ENCODE results near the gene PARD3.
"Not testable (repeated sequence)": the region's sequence is repeated elsewhere in the genome, so short reads cannot be mapped to it uniquely, and the experiment has no call there.

The PARD3 gene

GRCh38 chr10:34815185-34816084 is at the start of gene PARD3:
PARD3 (minus strand) TSS chr10:34815296; CDS start chr10:34814995, 301 bp downstream.
- FAIRE-seq = no peak

DNA sequence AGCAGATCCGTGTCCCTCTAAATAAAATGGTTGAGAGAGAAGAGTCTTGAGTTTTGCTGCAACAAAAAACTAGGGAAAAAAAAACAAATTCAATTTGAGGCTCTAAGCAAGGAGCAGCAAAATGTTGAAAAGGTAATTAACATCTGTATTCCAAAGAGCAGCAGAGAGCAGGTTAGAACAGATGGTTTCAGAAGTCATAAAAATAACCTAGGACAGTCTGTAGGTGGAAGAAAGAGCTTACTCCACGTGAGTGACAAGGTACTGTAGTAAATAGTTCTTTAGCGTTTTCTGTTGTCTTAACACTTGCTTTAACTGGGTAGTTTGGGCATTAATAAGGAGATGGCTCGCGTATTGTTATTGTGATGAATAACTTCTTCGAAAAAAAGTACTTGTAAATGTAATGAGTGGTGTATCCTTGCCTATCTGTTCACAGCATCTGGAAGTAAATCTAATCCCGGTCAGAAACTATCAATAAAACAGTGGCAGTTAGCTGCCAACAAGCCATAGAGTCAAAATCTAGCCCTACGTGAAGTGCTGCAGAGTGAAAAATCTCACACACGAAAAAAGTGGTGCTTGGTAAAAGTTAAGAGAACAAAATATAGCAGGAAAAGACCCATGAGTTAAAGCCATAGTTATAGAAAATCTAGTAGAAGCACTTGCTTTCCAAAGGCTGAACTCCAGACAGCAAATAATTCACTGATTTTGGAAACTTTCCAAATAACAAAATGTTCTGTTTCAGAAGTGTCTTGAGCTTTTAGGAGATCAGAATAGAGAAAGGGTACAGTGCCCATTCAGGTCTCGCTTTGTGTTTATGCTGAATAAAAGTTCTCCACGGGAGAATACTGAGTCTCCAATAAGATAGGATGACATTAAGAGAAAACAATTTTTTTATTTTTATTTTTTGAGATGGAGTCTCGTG is 49.3 kb upstream of the PARD3 start:
- no peak for FAIRE-seq

GRCh38 chr10:34862892-34863291 is 47.8 kb upstream of the PARD3 start:
- no peak for FAIRE-seq

DNA sequence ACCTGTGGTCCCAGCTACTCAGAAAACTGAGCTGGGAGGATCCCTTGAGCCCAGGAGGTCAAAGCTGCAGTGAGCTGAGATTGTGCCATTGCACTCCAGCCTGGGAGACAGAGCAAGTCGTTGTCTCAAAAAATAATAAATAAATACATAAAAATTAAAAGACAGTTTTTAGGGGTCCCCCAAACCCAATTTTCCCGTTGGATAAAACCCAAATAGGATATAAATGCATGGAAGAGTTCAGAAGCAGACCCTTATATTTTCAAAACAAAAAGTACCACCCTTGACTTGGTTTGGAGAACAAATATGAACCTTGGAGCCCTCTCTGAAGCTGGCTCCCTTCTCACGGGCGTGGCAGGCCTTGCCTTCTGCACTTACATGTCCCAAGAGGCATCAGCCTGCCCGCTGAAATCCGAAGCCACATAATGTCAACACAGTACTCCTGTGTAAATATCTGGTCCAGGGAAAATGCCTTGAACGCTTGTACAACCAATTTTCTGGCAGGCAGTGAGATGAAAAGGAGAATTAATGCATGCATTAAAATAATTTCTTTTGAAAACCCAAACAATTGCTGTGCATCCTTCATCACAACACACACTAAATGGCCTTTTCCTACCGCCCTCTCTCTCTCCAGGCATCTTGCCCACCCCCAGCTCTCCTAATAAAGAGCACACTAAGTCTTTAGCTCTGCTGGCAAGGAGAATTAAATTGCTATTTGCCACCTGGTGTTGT is 46.4 kb upstream of the PARD3 start:
- no peak for FAIRE-seq

DNA sequence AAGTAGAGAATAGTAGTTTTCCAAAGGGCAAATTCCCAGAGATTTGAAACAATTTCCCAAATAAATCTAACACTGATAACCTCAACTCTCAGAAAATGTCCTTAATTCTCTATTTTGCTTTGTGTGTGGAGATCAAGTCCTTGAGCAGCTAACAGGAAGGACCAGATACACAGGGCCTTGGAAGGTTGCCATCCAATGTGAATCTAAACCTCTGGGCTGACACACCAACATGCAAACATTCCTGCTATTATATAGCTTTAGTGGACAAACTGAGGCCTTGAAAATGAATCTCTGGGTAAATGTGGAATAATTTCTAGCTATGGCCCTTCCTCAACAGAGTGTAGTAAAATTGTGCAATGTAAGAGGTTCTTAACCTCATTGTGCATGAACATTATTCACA is 44.1 kb upstream of the PARD3 start:
- no peak for FAIRE-seq

DNA sequence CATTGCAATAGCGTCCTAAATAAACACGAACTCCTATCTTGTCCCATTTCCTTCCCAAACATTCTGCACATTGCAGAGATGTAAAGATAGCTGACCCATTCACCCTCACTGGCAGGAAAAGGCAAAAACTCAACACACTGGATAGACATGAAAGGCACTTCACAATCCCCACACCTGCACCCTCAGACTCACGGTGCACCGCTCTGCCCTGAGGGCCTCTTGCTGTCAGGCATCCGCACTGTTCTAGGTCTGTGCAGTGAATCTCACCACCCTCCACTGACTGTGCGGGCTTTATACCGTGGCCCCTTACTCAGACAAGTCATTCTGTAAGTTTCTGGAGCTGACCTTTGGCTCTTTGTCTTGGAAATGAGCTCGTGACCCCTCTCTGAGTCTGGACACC is 42.9 kb upstream of the PARD3 start:
- no peak for FAIRE-seq

DNA sequence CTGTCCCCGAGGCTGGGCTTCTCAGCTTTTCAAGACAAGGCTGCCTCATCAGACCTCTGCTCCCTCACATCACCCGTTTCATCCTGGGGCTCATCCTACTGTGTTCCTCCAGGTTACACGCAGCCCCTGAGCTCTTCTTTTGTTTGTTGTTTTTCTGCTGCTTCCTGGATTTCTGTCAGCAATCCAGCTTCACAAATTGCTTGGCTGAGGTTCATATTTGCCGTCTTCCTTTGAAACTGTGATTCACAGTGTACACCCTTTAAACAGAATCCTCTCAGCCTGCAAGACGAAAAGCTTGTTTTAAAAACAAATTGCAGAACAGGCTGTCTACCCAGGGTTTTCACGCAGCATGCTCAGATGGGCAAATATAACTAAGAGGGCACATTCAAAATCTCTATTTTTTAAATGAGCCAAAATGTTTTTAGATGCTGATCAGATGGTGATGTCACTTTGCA is 39.1 kb upstream of the PARD3 start:
- no peak for FAIRE-seq

- FAIRE-seq = no peak
These were observed 38.3 kb upstream of the PARD3 start for GRCh38 chr10:34853357-34853756.

GRCh38 chr10:34850558-34850957 is 35.5 kb upstream of the PARD3 start:
- FAIRE-seq = no peak

GRCh38 chr10:34850036-34850435 is 34.9 kb upstream of the PARD3 start:
- peak; percentile 16 for FAIRE-seq

DNA sequence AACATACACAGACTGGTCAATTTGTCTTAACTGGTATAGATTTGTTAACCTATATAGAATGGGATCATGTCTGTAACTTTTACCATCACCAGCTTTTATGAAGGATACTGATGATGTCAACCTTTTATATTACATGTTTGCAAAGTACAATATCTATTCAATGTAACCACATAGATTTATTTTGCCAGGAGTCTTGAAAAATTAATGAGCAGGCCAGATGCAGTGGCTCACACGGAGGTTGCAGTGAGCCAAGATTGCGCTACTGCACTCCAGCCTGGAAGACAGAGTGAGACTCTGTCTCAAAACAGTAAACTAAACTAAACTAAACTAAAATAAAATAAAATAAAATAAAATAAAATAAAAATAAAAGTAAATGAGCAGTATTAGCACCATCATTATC is 30.0 kb upstream of the PARD3 start:
- FAIRE-seq = no peak

DNA sequence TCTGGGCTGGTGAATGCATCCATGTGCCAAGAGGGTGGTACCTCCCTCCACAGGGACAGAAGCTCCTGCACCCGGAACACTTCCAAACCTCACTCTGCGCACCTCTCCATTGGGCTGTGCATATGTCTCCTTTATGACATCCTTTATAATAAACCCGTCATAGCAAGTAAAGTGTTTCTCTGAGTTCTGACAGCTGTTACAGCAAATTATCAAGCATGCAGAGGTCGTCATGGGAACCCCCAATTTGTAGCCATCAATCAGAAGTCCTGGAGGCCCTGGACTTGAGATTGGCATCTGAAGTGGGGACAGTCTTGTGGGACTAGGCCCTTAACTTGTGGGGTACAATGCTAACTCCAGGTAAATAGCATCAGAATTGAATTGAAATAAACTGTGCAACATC is 29.4 kb upstream of the PARD3 start:
- FAIRE-seq = no peak

DNA sequence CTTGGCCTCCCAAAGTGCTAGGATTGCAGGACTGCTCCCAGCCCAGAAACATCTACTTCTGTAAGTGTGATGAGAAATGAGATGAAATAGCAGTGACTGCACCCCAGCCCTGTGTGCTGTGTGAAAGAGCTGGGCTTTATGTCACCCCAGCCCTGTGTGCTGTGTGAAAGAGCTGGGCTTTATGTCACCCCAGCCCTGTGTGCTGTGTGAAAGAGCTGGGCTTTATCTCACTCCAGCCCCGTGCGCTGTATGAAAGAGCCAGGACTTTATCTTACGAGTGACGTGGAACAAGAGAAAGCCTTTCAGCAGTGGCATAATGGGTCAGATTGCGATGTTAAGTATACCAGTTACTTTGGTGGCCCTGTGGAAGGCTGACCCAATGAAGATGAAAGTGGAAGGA is 28.4 kb upstream of the PARD3 start:
- not testable (repeated sequence) for FAIRE-seq

- no peak for FAIRE-seq
These were observed 23.3 kb upstream of the PARD3 start for GRCh38 chr10:34838366-34838900.

GRCh38 chr10:34835908-34836508 is 20.9 kb upstream of the PARD3 start:
- FAIRE-seq = no peak

- no peak for FAIRE-seq
These were observed 19.2 kb upstream of the PARD3 start for GRCh38 chr10:34834274-34834673.

DNA sequence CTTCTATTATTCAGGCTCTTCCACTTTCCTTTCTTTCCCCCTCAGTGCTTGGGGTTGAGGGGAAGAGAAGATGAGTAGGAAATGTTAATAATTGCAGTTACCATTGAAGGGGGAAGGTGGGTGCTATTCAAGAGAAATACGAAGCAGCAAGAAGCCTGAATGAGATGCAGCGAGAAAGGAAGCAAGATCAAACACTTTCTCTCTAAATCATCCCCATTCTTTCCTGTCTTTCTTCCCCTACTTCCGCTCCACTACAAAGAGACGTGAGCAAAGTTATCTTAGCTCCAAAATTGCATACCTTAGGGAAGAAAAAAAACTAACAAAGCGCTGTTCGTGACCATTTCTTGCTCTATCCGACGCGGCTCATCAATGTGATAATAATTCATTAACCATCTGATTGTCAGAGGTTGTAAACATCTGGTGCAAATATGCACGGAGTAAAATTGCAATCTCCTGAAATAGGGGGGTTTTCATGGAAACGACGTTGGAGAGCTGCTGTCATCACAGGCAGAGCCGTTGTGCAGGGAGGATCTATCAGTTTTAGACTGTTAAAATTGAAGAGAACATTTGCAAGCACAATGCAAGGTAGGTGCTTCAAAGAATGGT is 15.2 kb upstream of the PARD3 start:
- no peak for FAIRE-seq

DNA sequence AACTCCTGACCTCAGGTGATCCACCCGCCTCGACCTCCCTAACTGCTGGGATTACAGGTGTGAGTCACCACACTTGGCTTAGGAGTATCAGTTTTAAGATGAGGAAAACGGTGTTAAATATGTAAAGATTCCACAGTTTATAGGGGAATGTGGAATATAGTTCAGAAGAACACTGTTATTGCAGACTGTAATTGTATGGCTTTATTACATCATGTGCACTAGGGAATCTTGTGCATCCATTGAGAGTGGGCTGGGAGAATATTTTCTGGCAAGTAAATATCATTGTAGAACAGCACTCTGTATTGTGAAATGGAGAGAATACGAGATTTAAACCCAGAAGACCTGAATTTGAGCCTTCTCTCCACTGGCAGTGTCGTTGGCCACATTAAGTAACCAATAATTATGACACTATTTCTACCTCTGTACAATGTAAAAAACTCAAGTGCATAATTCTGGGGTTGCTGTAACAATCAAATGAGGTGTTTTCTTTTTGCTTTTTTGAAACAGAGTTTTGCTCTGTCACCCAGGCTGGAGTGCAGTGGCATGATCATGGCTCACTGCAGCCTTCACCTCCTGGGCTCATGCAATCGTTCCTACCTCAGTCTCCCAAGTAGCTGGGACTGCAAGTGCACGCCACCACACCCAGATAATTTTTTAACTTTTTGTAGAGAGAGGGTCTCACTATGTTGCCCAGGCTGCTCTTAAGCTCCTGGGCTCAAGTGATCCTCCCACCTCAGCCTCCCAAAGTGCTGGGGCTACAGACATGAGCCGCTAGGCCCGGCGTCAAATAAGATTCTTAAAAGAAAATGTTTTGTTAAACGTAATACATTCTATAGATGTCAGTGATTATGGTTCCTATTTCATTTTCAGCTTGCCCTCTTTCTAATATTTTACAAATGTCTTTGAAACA is 12.0 kb upstream of the PARD3 start:
- FAIRE-seq = no peak

- no peak for FAIRE-seq
These were observed 11.1 kb upstream of the PARD3 start for GRCh38 chr10:34826221-34826620.

DNA sequence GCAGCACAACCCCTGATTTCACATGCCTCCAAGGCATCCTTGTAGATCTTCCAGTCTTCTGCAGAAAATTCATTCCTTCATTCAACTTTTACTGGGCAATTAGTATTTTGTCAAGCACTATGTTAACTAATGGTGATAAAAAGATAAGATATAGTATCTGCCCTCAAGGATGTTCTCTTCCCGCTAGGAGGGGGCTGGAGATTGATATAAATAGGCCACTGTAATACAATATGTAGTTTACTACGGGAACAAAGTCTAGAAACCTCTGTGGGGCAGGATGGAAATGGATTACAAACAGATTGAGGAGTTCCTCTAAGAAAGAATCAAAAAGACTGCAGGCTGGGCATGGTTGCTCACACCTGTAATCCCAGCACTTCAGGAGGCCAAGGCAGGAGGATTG is 10.3 kb upstream of the PARD3 start:
- no peak for FAIRE-seq

GRCh38 chr10:34824870-34825269 is 9.8 kb upstream of the PARD3 start:
- no peak for FAIRE-seq

All from A204.1 (cell line).